H54 (cell line): ENCODE results near the gene ATP8B2.
A peak's percentile ranks its signal among the peaks of the same experiment; 100 is the strongest.
"Not testable (repeated sequence)": the region's sequence is repeated elsewhere in the genome, so short reads cannot be mapped to it uniquely, and the experiment has no call there.

ENCODE experiments used
- DNase-seq: peaks from one replicate; pipeline ENCODE4 v3.0.0; 2011; ENCODE audit warnings: low spot score, mixed read lengths; ENCODE audit not compliant: insufficient read length
- FAIRE-seq: peaks from 3 replicates; lab custom pipeline; 2011; peaks lifted over from hg19 to GRCh38; lab: Jason Lieb, UNC
- POLR2A ChIP-seq: IDR thresholded peaks from 2 replicates; pipeline ENCODE4 v1.6.1; 2011; ENCODE audit warnings: low read depth, mild to moderate bottlenecking, low read length

The ATP8B2 gene

GRCh38 chr1:154324669-154325582 is at the start of gene ATP8B2:
TSS of gene ATP8B2 (plus strand) at chr1:154325525. CDS start at chr1:154328142, 2,617 bp downstream.
- peak; percentile 40 for TF ChIP-seq POLR2A
- DNase-seq = peak; percentile 87
- no peak for FAIRE-seq

GRCh38 chr1:154276797-154277196 is 48.5 kb upstream of the ATP8B2 start:
- DNase-seq = no peak
- no peak for TF ChIP-seq POLR2A
- no peak for FAIRE-seq

- not testable (repeated sequence) for FAIRE-seq
These were observed 37.7 kb upstream of the ATP8B2 start for GRCh38 chr1:154287591-154287990.

GRCh38 chr1:154288661-154289060 is 36.7 kb upstream of the ATP8B2 start:
- TF ChIP-seq POLR2A = no peak
- DNase-seq = no peak
- no peak for FAIRE-seq

More at GRCh38 chr1:154287591-154287990, 37.7 kb upstream of the ATP8B2 start:
- not testable (repeated sequence) for DNase-seq

- DNase-seq (no peak), FAIRE-seq (no peak)
- TF ChIP-seq POLR2A = no peak
These were observed 34.4 kb upstream of the ATP8B2 start for GRCh38 chr1:154290921-154291320.

- no peak for FAIRE-seq
- TF ChIP-seq POLR2A = no peak
- no peak for DNase-seq
These were observed 29.7 kb upstream of the ATP8B2 start for GRCh38 chr1:154295408-154296235.

- DNase-seq (no peak), FAIRE-seq (no peak)
- TF ChIP-seq POLR2A = no peak
These were observed 23.7 kb upstream of the ATP8B2 start for GRCh38 chr1:154301582-154301981.

GRCh38 chr1:154304664-154305337 is 20.5 kb upstream of the ATP8B2 start:
- DNase-seq = no peak

GRCh38 chr1:154306151-154306550 is 19.2 kb upstream of the ATP8B2 start:
- no peak for FAIRE-seq
- DNase-seq = no peak
- no peak for TF ChIP-seq POLR2A

More at GRCh38 chr1:154304664-154305337, 20.5 kb upstream of the ATP8B2 start:
- no peak for FAIRE-seq
- no peak for TF ChIP-seq POLR2A

GRCh38 chr1:154307670-154308270 is 17.6 kb upstream of the ATP8B2 start:
- DNase-seq, FAIRE-seq: not testable (repeated sequence)

GRCh38 chr1:154309136-154309535 is 16.2 kb upstream of the ATP8B2 start:
- not testable (repeated sequence) for FAIRE-seq

GRCh38 chr1:154312229-154313065 is 12.9 kb upstream of the ATP8B2 start:
- FAIRE-seq, DNase-seq: not testable (repeated sequence)

More at GRCh38 chr1:154309136-154309535, 16.2 kb upstream of the ATP8B2 start:
- not testable (repeated sequence) for DNase-seq

GRCh38 chr1:154313066-154313356 is 12.3 kb upstream of the ATP8B2 start:
- DNase-seq (no peak), FAIRE-seq (no peak)
- no peak for TF ChIP-seq POLR2A

GRCh38 chr1:154314226-154314625 is 11.1 kb upstream of the ATP8B2 start:
- FAIRE-seq, DNase-seq: not testable (repeated sequence)
